NCI-H774 (cell line): Measurements from ENCODE around the gene UBTD1.
"Not testable (repeated sequence)": the region's sequence is repeated elsewhere in the genome, so short reads cannot be mapped to it uniquely, and the experiment has no call there.

Experiments used
- DNase-seq: peaks from one replicate; lab custom pipeline; 2025; lab: John Stamatoyannopoulos, UW

Gene UBTD1

DNA sequence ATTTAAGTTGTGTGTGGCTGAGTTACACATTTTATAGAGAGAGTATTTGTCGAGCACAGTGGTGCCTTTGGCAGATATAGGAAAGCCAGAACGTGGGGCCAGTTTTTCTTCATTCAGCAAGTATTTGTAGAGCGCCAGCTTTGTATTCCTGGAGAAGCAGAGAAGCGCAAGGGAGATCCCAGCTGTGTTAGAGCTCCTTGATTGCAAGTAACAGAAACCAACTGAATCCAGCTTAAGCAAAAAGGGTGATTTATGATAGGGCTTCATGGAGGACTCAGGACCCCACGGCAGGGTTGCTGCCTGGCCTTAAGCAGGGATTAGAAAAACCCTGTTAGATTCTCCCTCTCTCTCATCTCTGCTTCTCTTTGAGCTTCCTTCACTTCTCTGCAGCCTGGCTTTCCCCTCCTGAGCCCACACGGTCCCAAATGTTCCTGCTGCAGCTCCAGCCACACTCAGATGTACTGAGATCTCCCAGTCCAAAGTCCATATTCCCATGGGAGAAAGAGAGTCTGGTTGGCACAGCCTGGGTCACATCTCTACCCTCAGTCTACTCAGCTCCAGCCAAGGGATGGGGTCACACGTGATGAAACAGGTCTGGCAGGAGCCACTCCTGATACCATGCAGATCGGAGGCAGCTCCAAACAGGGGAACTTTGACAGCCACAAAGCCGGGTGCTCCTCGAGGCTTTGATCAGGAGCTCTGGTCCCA is 16.7 kb downstream of the UBTD1 start:
- DNase-seq = no peak

DNA sequence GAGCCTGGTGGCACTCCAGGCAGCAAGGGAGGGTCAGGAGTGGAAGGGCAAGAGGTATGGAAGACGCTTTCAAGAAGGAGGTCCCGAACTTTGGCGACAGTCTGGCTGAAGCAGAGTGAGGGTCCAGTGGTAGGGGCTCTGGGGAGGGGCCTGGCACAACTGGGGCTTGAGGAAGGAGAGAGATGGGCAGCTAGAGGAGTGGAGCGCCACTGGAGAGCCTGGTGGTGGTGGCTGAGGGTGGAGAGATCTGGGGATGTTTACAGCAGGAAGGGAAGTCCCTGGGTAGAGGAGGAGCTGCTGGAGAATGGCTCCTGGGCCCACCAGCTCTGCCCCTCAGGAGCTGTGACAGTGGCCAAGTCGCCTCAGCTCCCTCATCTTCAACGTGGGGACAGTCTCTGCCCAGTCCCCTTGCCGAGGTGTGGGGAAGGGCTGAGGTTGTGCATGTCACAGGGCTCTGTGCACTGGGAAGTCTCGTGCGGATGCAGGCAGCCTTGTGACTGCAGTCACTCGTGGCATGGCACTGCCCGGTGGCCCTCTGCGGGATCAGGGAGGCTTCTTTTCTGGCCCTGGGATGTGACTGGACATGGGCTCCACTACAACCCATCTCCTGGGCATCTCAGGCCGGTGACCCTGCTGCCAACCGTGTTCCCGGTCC is 18.5 kb downstream of the UBTD1 start:
- no peak for DNase-seq

DNA sequence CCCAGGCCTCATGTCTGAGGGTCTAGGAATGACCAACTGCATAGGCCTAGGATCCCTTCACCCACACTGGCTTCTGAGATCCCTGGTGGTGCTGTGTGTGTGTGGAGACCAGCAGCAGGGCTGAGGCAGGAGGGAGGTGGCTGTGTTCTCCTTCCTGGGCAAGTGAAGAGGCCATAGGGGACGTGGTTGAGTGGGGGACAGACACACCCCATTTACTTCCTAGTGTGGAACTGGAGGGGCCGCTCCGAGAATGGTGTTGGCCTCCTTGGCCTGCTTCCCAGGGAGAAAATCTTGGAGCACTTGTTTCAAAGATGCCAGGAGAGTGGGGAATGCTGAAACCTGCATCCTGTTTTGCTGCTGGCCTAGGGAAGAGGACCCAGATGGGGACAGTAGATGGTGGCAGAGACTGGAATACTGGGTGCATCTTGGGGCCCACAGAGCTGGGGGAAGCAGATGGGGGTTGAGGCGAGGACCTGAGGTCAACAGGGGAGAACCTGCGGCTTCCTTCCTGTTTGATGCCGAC is 19.1 kb downstream of the UBTD1 start:
- no peak for DNase-seq

DNA sequence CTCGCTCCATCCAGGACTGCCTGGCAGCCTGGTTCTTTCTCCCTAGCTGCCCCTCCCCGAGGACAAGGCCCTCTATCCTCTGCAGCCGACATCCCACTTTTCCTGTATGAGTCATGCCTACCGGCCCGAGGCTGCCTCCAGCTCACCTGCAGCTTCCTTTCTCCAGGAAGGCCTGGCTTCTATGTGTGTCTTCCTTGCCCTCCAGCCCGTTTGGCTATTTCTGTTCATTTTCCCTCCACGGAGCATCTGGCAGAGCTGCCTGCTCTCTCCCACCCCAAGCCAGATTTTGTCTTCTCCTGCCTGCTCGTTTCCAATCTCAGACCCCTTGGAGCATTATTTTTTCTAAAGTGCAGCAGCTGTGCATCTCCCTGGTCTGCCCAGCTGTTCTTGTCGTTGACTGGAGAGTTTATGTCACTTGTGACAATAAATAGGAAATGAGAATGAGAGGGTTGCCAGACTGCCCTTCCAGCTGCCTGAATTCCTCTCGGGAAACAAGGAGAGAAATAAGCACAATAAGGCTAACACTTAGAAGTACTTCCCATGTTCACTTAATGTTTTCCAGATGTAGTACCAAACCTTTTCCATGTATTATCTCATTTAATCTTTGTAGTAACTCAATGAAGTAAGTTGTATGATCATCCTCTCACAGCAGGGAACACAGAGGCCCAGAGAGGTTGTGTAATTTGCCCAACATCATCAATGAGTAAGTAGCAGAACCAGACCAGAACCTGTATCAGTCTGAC is 19.7 kb downstream of the UBTD1 start:
- DNase-seq = no peak

DNA sequence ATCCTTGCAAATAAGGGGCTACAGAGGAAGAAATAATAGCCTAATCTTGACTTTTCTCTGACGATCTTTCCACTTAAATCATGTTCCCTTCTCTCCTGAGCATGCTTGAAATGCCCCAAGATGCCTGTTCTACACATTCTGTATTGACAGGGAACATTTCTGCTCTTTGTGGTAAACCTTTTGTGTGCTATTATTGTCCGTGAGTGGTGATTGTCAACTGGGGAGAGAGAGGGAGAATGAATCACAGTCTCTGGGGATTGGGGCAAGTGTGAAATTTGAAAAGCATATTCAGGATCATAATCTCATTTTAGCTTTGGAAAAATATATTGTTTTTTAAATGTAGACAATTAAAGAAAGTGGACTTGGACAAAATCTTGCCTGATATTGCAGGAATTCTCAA is 20.6 kb downstream of the UBTD1 start:
- DNase-seq = no peak

DNA sequence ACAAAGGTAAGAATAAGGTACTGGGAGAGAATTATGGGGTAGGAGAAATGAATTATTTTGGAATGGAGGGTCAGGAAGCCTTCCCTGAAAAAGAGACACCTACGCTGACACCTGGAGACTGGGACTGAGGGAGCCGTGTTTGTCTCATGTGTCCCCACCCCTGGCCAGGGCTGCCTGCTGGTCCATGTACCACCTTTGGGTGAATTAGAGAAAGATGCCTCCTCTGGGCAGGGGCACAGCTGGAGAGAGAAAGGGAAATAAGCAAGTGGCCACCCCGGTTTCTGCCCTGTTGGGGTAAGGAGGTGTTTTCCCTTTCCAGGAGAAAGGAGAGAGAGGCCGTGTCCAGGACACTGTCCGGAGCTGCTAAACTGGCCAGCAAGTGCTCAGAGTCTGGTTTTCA is 21.8 kb downstream of the UBTD1 start:
- DNase-seq = no peak

DNA sequence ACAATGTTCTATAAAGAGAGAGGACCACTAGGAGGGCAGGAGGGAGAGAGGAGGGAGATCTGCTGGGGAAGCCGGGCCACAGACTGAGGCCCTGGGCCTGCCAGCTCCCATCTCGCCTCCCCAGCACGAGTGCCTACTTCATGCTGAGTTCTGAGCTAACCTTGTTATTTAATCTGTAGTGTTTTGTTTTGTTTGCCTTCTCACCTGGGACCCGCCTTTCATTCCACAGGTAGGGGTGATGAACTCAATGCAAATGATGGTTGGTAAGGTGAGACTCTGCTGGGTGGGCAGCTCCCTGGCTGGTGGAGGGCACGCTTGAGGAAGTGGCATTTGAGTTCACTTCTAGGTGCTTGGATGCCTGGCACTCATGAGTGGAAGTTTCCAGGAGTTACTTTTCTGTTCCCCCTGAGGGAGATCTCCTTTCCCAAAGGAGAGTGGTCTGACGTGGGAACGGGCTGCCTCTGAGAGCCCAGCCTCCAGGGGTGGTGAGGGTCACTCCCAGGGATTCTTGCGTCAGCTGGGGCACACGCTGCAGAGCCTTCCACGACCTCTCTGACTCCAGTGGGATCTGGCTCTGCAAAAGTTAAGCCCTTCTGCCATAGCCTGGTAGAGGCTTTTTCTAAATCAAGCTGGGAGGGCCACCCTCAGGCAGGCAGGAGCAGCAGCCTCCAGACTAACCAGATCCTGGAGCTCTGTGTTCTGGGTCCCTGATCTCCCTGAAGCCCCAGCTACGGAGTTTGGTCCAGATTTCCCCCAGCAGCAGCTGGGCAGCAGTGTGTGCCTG is 22.4 kb downstream of the UBTD1 start:
- DNase-seq = no peak

DNA sequence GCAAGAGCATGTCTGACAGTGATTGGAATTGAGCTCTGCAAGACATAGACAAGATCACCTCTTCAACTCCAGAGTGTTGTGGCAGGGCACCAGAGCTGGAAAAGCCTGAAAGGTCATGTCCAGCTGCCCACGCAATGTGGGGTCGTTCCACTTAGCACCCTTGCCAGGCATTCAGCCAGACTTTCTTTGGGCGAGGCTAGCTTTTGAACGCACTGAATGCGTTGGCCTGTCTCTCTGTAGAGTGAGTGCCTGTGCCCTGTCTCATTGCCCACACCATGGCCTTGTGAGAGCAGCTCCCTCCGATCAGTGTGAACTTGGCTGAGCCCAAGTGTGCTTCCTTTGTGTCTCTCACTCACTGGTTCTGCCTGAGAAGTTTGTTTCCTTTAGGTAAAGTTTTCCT is 23.3 kb downstream of the UBTD1 start:
- DNase-seq = no peak

DNA sequence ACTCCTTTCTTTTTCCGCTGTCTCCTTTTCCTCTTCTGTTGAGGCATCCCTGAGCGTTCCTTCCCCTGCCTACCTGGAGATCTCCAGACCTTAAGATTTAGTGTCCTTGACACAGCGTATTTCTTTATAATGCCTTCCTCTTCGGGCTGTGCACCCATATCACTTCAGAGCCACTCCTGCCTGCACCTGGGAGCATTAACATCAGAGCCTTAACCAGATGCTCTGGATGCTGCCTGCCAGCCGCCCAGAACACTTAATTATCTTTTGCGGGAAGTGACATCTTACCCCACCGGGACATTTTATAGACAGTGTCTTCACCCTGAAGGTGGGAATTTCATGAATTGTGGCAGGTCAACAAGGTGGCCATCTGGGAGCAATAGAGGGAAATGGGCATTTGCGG is 24.2 kb downstream of the UBTD1 start:
- no peak for DNase-seq

DNA sequence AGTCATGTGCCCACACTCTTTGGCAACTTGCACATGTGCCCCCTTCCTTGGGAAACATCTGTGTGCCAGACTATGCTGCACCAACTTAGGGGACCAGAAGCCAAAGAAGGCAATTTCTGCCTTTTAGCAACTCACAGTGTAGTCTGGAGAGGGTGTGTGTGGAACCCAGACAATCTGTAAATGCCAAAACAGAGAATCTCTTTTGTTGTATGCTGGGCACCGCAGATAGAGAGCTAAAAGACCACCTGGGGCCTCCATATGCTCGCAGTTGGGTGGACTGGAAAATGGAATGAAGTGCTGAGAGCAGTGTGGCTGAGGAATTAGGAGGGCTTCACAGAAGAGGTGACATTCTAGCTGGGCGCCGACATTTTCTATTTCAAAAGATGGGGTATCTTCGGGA is 26.4 kb downstream of the UBTD1 start:
- DNase-seq = no peak

DNA sequence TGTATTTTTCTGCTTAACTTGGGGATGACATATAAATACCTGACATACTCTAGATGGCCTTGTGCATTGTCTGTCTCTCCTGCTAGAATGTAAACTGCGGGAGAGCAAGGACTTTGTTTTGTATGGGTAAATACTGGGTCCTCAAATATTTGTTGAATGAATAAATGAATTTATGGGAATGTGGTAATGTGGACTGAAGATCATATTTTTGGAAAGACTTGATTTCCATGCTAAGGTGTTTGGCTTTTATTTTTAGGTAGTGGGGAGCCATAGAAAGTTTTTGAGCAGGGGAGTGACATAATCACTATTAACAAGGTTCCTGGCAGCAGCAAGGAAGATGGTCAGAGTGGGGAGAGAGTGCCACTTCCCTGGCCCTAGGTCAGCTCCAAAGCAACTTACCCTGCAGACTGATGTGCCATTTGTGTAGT is 27.0 kb downstream of the UBTD1 start:
- DNase-seq = no peak

DNA sequence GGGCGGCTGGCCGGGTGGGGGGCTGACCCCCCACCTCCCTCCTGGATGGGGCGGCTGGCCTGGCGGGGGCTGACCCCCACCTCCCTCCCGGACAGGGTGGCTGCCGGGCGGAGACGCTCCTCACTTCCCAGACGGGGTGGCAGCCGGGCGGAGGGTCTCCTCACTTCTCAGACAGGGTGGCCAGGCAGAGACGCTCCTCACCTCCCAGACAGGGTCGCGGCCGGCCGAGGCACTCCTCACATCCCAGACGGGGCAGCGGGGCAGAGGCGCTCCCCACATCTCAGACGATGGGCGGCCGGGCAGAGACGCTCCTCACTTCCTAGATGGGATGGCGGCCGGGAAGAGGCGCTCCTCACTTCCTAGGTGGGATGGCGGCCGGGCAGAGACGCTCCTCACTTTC is 30.2 kb downstream of the UBTD1 start:
- not testable (repeated sequence) for DNase-seq

DNA sequence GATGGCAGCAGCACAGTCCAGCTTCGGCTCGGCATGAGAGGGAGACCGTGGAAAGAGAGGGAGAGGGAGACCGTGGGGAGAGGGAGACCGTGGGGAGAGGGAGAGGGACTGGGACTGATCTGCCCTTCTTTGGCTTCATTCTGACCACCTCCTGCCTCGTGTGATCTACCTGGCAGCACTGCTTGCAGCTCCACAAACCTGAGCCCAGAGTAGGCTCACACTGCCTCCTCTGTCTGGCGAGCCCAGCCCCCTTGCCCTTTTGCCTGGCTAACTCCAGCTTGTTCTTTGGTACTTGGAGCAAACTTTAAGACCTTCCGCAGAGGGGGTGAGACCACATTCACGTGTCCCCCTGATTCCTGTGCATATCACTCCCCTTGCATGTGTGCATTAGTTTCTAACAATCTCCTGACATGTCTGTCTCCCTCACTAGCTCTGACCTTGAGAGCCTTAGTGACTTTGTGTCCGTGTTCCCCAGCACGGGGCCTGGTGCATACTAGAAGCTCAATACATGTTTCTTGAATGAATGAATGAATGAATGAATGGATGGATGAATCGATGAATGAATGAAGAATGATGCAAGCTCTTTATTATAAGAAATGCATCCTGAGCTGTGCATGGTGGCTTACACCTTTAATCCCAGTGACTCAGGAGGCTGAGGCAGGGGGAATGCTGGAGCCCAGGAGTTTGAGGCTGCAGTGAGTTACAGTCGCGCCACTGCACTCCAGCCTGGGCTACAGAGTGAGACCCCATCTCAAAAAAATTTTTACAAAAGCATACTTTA is 31.2 kb downstream of the UBTD1 start:
- DNase-seq = no peak

DNA sequence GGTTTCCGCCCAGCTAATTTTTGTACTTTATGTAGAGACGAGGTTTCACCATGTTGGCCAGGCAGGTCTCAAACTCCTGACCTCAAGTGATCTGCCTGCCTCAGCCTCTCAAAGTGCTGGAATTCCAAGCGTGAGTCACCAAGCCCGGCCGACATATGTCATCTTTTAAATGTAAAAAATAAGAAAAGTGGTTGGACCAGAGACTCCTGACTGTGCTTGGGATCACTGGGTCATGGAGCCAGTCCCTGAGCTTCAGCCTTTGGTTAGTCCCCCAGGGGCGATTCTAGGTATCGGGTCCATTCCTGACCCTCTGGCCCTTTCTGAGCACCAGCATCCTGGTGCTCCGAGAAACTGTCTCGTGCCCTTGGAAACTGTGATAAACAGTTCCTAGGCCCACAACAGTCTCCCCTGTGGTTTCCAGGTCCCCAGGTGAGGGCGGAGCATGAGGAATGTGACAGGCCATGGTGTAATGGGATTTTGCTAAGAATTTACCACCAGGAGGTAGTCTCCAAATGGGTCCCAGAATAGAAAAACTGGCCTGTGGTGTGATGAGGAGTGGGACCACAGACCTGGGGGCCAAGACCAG is 32.8 kb downstream of the UBTD1 start:
- no peak for DNase-seq

DNA sequence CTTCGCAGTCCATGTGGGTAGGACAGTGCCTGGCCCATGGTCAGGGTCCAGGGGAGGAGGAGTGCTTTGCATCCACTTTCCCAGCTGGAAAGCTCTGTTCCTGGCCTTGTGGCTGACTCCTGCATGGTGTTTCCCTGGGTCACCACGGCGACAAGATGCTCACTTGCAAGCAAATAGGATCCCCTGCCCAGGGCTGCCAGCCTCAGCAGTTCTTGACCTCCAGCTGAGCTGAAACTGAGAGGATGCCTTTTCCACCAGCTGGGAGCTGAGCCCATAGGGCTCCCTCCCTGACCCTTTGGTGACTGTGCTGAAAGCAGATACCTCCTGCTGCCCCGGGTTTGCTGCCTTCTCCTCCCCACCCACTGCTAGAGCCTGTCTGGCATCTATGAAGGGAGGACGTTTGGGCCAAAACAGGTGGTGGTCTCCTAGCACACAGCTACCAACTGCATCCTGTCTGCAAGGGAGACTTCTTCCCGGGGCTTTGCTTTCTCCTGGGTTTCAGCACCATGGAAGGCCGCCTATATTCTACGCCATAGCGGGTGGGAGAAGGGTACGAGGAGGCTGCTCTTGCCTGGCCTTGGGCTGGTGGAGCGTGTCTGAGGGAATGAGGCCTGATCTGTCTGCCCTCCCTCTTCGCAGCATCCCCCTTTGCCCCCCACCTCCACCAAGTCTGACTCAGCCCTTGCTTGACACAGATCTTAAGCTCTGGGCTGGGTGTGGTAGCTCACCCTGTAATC is 34.4 kb downstream of the UBTD1 start:
- no peak for DNase-seq

DNA sequence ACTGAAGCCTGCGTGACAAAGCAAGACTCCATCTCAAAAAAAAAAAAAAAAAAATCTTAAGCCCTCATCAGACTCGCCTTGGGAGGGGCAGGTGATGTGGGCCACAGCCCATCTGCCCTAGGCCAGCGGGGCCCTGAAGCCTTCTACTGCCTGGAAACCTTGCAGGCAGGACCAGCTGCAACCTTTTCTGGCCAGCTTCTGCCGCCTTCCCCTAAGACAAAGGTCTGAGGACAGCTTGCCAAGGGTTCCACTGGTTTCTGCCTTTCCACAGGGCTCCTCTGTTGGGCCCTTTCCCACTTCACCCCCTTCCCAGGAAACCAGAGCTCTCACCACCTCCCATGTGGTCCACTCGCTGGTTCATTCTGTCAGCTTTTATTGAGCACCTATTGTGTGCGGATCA is 35.2 kb downstream of the UBTD1 start:
- DNase-seq = no peak

DNA sequence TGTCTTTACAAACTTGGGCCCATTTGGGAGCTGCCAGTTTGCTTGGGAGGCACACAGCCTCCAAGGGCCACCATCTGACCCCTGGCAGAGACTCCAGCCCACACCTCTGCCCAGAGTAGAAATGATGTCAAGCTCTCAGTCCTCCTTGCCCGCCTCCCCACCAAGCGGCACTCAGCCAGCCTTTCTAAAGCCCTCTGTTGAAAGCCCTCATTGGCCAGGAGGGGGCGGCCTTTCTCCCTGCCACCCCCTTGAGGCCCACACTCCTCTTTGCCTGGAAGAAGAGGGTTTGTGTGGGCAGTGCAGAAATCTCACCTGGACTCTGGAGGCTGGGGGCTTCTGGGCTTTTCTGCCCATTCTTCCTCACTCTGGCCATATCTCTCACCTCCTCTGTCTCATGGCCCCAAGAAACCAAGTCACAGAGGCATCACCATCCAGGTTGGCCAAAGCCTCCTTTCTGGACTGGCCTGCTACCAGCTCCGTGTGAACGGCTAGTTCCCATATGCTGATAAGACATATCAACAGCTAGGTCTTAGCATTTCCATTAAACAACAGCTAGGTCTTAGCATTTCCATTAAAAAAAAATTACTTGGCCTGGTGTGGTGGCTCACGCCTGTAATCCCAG is 36.1 kb downstream of the UBTD1 start:
- no peak for DNase-seq

DNA sequence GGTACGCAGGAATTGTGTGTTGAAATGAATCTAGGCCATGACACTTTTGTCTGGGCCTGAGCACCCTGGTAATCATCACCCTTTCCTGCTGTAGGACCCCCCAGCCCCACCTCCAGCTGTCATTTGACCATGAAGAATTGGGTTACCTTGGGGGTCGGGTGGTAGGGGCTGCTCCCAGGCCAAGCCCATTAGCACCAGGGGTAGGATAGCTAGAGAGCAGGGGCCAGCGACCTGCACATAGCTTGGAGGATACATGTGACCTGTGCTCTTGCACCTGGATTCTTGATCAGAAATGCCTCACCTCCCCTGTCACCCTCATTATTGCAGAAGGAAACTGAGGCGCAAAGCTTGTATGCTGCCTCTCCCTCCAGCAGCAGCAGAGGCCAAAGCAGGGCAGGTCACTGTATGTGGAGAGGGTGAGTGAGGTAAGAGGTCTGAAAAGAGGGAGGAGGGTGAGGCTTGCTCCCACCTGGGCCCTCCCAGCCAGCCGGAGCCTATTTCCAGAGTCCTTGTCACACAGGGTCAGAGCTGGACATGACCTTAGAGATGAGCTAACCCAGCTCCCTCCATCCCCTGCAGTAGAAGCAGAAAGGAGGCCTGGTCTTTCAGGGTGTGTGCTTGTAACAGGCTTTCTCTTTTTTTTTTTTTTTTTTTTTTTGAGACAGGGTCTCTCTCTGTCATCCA is 38.6 kb downstream of the UBTD1 start:
- no peak for DNase-seq

DNA sequence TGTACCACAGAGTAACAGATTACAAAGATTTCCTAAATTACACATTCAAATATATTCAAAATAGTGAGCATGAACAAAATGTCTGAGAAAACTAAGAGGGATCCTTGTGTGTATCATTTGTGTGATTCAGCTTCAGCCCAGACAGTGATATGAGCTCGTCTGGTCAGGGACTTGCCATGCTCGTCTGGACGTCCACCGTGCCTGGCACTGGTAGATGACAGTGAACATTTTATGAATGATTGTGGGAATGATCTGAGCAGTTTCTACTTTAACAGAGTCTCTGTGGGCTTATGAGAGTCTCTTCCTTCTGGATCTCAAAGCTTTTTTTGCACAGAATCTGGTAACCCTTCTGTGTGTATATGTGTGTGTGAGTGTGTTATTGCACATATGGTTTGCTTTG is 39.7 kb downstream of the UBTD1 start:
- DNase-seq = no peak
